ENCODE results near the gene KIF16B. TPM values are rescaled to one million over a fixed set of nuclear protein-coding genes. Genes with fewer than 3 reads are reported as not detected.
A peak's percentile ranks its signal among the peaks of the same experiment; 100 is the strongest.

Gene KIF16B
- total RNA-seq, 1 donor from 2014 or later: 19.0 TPM

DNA sequence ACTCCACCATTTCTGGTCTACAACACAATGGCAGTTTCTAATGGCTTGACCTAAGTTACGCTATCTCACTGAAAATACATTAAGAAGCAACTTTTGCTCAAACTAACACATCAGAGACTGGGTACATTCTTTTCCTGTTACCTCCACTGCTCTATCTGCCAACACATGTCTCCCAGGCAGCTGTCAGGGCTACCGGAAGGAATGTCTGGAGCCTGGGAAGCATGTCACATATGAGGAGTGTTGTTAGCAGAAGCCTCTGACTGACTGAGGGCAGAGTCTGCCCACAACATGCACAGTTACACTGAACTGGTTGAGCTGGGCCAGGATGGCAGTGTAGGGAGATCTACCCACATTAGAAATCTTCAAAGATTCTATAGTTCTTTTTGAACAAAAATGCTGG is 264.5 kb downstream of the KIF16B start:
- Histone ChIP-seq H3K4me3 (ENCODE audit: low read depth, low read length) (no peak overlapping the region), H3K27me3 (ENCODE audit: control insufficient read depth, insufficient read depth, low read length) (no peaks in the 10 kb centered on the region), H3K36me3 (ENCODE audit: control insufficient read depth, insufficient read depth, low read length) (no peaks in the 10 kb centered on the region)
- TF ChIP-seq, protein P1, sequence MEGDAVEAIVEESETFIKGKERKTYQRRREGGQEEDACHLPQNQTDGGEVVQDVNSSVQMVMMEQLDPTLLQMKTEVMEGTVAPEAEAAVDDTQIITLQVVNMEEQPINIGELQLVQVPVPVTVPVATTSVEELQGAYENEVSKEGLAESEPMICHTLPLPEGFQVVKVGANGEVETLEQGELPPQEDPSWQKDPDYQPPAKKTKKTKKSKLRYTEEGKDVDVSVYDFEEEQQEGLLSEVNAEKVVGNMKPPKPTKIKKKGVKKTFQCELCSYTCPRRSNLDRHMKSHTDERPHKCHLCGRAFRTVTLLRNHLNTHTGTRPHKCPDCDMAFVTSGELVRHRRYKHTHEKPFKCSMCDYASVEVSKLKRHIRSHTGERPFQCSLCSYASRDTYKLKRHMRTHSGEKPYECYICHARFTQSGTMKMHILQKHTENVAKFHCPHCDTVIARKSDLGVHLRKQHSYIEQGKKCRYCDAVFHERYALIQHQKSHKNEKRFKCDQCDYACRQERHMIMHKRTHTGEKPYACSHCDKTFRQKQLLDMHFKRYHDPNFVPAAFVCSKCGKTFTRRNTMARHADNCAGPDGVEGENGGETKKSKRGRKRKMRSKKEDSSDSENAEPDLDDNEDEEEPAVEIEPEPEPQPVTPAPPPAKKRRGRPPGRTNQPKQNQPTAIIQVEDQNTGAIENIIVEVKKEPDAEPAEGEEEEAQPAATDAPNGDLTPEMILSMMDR (IDR thresholded peaks at IDR 0.05; ENCODE audit: insufficient read depth, low read length, severe bottlenecking): no peak
- no peak for FAIRE-seq
- peak; percentile 21 for DNase-seq (ENCODE audit: low read depth)

DNA sequence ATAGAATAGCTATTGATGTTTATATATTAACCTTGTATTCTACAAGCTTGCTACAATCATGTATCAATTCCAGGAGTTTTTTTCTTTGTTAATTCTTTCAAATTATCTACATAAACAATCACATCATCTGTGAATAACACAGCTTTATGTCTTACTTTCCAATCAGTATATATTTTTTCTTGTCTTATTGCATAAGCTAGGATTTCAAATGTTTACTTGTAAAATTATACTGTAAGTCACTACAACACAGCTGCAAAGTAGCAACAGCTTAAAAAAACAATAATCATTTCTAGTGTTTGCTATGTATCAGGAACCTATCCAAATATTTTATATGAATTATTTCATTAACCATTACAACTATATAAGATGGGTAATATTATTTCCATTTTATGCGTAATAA is 270.4 kb downstream of the KIF16B start:
- DNase-seq (ENCODE audit: low read depth): no peak
- Histone ChIP-seq H3K4me3 (ENCODE audit: low read depth, low read length) (no peak overlapping the region), H3K27me3 (ENCODE audit: control insufficient read depth, insufficient read depth, low read length) (no peaks in the 10 kb centered on the region), H3K36me3 (ENCODE audit: control insufficient read depth, insufficient read depth, low read length) (no peaks in the 10 kb centered on the region)
- TF ChIP-seq, protein P1 (IDR thresholded peaks at IDR 0.05; ENCODE audit: insufficient read depth, low read length, severe bottlenecking): no peak
- no peak for FAIRE-seq

DNA sequence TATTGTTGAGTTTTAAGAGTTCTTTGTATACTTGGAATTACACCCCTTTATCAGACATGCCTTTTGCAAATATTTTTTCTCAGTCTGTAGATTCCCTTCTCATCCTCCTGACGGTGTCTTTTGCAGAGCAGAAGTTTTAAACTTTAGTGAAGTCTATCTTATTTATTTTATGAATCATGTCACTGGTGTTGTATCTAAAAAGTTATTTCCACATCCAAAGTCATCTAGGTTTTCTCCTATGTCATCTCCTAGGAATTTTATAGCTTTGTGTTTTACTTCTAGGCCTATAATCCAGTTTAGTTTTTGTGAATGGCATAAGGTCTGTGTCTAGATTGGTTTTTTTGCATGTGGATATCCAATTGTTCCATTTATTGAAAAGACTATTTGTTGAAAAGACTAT is 271.3 kb downstream of the KIF16B start:
- Histone ChIP-seq H3K36me3 (ENCODE audit: control insufficient read depth, insufficient read depth, low read length) (no peaks in the 10 kb centered on the region), H3K4me3 (ENCODE audit: low read depth, low read length) (no peak overlapping the region), H3K27me3 (ENCODE audit: control insufficient read depth, insufficient read depth, low read length) (no peaks in the 10 kb centered on the region)
- no peak for FAIRE-seq
- TF ChIP-seq, protein P1 (IDR thresholded peaks at IDR 0.05; ENCODE audit: insufficient read depth, low read length, severe bottlenecking): no peak
- DNase-seq (ENCODE audit: low read depth): peak; percentile 12

DNA sequence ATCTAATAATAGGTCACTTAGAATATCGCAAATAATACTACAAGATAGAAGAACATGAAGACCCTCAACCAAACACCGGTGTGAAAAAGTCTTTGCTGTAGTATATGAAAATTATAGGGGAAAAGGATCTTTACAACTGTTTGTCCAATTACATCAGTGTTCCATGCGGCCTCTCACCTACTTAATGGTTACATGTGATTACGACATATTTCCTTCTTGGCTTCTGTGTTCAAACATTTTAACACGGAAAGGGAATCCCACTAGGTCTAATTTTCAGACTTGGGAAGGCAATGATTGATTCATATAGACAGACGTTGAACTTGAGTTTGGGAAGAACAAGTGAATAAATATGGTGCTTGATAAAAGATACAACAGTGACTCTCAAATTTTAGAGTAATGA is 273.4 kb downstream of the KIF16B start:
- no peak for DNase-seq (ENCODE audit: low read depth)
- Histone ChIP-seq H3K27me3 (ENCODE audit: control insufficient read depth, insufficient read depth, low read length) (no peaks in the 10 kb centered on the region), H3K4me3 (ENCODE audit: low read depth, low read length) (no peak overlapping the region), H3K36me3 (ENCODE audit: control insufficient read depth, insufficient read depth, low read length) (no peaks in the 10 kb centered on the region)
- TF ChIP-seq, protein P1 (IDR thresholded peaks at IDR 0.05; ENCODE audit: insufficient read depth, low read length, severe bottlenecking): no peak
- no peak for FAIRE-seq

DNA sequence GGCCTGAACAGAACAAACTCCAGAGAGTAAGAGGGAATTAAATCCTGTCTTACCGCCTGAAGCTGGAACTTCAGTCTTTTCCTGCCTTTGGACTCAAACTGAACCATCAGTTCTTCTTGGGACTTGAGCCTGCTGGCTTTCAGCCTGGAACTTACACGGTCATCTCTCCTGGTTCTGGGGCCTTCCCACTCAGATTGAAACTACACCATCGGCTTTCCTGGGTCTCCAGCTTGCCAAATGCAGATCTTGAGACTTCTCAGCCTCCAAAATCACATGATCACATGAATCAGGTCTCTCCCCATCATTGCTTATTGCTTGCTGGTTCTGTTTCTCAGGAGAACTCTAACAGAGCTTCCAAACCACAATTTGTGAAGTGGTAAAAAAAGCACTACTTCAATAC is 276.3 kb downstream of the KIF16B start:
- TF ChIP-seq, protein P1 (IDR thresholded peaks at IDR 0.05; ENCODE audit: insufficient read depth, low read length, severe bottlenecking): no peak
- FAIRE-seq (no peak), DNase-seq (ENCODE audit: low read depth) (no peak)
- Histone ChIP-seq H3K36me3 (ENCODE audit: control insufficient read depth, insufficient read depth, low read length) (no peaks in the 10 kb centered on the region), H3K27me3 (ENCODE audit: control insufficient read depth, insufficient read depth, low read length) (no peaks in the 10 kb centered on the region), H3K4me3 (ENCODE audit: low read depth, low read length) (no peak overlapping the region)

DNA sequence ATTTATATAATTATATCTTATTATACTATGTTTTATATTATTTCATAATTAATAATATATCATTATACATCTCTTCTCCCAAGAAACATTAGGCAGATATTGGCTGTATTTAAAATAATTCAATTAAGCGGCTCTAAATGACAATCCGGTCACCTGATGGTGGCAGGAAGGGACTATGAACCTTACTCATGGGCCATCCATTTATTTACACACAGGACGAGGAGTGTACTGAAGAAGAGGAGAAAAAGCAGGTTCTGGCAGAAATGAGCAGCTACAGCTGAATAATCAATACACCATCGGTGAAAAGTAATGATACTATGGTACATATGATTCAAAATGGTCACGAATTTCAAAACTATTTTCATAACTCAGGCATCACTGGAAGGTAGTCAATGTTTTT is 277.7 kb downstream of the KIF16B start:
- H3K36me3 ChIP-seq (ENCODE audit: control insufficient read depth, insufficient read depth, low read length): no peaks in the 10 kb centered on the region
- H3K4me3 ChIP-seq (ENCODE audit: low read depth, low read length): no peak overlapping the region
- DNase-seq (ENCODE audit: low read depth) (no peak), FAIRE-seq (no peak)
- TF ChIP-seq, protein P1 (IDR thresholded peaks at IDR 0.05; ENCODE audit: insufficient read depth, low read length, severe bottlenecking): no peak
- no peaks in the 10 kb centered on the region for H3K27me3 ChIP-seq (ENCODE audit: control insufficient read depth, insufficient read depth, low read length)

All from bronchial epithelial cell (primary cell).